ENCODE measurements around the gene SRP72.
"Not testable (repeated sequence)": the region's sequence is repeated elsewhere in the genome, so short reads cannot be mapped to it uniquely, and the experiment has no call there.

The SRP72 gene, protein sequence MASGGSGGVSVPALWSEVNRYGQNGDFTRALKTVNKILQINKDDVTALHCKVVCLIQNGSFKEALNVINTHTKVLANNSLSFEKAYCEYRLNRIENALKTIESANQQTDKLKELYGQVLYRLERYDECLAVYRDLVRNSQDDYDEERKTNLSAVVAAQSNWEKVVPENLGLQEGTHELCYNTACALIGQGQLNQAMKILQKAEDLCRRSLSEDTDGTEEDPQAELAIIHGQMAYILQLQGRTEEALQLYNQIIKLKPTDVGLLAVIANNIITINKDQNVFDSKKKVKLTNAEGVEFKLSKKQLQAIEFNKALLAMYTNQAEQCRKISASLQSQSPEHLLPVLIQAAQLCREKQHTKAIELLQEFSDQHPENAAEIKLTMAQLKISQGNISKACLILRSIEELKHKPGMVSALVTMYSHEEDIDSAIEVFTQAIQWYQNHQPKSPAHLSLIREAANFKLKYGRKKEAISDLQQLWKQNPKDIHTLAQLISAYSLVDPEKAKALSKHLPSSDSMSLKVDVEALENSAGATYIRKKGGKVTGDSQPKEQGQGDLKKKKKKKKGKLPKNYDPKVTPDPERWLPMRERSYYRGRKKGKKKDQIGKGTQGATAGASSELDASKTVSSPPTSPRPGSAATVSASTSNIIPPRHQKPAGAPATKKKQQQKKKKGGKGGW

DNA sequence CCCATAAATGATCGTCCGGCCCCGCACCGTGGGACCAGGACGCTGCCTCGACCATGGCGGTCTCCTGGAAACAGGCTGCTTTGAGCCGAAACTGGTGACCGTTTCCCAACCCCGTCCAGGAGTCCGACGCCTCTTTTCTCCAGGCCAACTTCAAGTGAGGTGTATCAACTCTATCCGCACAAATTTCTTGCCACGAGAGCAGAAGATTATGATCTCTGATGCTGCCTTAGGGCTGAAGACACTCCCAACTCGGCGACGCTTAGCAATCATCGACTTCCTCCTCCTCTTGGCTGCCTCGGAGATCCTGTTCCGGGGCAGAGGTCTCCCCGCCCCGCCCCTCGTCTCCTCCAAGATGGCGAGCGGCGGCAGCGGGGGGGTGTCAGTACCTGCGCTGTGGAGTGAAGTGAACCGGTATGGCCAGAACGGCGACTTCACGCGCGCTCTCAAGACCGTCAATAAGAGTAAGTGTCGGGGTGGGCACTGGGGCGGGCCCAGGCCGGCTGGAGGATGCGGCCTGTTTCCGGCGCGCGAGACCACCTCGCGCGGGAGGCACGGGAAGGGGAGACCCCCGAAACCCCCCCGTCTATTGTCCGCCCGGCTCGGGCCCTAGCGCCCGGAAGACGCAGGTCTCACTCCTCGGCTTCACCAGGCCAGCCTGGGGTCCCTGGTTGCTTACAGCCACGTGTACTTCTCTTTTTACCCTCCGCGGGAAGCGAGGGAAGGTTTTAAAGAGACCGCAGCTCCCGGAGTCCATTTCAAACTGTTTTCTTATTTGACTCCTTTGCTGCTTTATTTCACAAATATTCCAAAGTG is at the start of gene SRP72:
Gene SRP72 (plus strand): TSS at position 334 of the 813 bp plus-strand sequence. CDS start 19 bp downstream, at position 353.
- DNase-seq = peak; percentile 89 to 91

DNA sequence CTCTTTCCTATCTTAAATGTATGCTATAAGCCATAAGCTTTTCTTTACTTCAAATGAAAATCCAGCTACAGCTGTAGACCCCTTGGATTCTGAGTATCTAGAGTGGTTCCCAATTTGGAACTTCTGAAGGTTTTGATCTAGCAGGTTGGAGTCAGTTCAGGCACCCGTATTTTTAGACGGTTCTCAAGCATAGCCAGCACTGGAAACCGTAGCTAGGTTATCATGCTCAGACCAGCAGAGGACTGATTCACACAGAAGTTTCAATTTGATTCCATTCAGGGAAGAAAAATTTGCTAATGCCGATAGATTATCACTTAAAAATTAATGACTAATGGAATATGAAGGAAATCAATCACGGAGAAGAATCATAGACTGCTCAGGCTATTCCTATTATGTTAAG is 43.2 kb upstream of the SRP72 start:
- DNase-seq = no peak

DNA sequence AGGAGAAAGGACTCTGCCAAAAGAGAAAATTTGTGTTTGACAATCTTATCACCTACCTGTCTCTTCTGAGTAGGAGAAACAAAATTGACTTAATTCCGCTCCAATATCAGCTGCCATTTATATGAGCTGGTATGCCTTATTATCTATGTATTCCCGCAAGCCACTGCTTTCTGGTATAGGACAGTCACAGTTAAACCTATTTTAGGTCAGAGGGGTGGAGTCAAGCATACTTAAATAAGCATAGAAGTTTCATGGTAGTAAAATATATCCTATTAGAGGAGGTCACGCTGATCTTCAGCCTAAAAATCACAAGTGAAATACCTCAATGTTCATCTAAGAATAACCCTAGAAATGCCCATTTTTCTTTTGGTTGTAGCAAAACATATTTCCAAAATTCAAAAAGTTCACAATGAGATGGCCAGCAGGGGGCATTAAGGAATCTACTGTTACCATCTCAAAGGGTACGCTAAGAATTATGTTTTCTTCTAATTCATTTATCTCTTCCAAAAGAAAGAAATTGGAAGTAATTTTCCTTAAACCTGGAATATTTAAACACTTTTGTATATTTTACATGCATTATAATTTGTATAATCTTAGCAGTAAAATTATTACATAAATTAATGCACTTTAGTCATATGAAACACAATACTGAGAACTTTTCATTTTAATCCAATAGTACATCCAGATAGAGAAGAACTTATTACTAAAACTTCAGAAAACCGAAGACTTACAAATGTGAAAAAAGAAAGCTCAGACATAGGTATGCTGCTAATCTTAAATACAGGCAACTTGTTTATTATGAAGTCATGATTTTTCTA is 42.5 kb upstream of the SRP72 start:
- DNase-seq = peak in 1 of 2 donors; percentile 39

DNA sequence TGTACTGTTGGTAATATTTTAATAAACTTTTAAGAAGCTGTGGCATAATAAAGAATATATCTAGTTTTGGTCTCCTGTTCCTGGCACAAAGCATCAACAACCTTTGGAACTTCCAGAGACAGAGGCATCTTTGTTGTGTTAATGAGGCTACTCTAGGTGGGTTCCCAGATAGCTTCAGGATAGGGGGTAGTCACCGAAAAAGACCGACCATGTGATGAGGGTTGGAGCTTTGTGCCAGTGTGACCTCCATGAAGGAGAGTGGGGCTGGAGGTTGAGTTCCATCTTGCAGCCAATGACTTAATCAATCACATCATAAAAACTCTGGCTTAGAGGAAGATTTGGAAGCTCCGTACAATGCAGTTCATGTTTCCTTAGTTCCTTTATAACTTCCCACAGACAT is 41.9 kb upstream of the SRP72 start:
- no peak for DNase-seq

DNA sequence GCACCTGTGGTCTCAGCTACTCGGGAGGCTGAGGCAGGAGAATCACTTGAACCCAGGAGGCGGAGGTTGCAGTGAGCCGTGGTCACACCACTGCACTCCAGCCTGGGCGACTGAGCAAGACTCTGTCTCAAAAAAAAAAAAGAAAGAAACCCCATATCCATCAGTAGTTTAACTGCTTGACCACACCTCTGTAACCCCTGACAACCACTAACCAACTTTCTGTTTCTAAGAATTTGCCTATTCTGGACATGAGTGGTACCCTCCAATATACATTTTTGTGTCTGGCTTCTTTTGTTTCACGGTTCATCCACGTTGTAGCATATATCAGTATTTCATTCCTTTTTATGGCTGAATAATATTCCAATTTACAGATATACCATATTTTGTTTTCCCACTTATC is 41.1 kb upstream of the SRP72 start:
- DNase-seq = no peak

DNA sequence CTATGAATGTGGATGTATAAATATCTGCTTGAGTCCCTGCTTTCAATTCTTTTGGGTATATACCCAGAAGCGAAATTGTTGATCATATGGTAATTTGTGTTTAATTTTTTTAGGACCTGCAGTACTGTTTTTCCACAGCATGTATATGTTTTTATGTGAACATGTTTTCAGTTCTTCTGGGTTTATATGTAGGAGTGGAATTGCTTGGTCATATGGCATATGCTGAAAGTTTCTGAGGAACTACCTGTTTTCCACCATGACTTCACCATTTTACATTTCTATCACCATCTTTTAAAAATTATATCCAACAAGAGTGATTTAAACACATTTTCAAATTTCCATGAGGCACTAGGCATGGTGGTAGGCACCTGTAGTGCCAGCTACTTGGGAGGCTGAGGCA is 40.2 kb upstream of the SRP72 start:
- no peak for DNase-seq

DNA sequence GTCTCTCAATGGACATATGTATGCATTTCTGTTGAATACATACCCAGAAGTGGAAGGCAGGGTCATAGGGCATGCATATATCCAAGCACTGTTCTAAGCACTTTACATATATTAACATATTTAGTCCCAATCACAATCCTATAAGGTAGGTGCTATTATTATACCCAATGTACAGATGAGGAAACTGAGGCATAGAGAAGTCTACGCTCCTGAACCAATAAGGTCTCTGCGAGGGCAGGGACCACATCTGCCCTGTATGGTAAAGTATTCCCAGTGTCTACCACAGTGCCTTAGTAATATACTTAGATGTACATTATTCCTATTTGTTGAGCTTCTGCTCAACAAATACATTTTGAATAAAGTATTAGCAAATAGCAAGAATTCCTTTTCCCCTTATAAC is 37.2 kb upstream of the SRP72 start:
- DNase-seq = no peak

DNA sequence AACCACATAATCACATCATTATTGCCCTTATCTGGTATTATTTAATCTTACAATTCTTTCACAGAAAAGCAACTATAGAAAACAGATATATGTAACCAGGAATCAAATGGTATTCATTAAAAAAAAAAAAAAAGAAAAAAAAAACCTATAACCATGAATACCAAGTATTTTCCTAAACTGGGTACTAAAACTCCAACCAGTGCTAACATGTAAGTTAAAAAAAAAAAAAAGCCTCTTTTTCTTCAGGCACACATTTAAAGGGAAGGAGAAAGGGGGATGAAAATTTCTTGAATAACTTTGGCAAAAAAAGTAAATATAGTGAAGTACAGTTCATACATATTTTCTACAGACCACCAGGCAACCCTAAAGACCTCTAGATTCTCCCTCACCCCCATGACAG is 34.1 kb upstream of the SRP72 start:
- DNase-seq = no peak

DNA sequence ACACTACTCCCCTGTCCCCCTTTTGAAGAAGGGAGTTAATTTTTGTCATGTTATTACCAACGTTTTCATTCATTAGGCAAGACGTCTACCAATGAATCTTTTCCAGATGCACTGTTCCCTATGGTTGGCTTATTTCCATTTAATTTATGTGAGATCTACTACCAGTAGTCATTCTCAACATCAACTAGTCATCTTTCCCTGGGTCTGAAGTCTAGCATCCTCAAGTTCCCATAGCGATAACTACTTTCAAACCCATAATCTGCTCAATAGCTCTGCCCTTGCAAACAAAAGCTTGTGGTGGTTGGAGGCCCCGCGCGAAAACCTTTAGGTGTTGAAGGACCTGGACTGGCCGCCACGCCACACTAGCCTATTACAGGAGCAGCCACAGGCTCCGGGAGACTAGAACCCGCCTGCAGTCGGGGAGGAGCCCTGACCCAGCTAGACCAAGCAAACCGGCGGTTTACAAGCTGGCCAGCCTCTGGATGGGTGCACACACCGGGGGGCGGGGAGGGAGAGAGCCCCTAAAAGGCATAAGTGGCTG is 32.7 kb upstream of the SRP72 start:
- peak in 1 of 2 donors; percentile 60 for DNase-seq

DNA sequence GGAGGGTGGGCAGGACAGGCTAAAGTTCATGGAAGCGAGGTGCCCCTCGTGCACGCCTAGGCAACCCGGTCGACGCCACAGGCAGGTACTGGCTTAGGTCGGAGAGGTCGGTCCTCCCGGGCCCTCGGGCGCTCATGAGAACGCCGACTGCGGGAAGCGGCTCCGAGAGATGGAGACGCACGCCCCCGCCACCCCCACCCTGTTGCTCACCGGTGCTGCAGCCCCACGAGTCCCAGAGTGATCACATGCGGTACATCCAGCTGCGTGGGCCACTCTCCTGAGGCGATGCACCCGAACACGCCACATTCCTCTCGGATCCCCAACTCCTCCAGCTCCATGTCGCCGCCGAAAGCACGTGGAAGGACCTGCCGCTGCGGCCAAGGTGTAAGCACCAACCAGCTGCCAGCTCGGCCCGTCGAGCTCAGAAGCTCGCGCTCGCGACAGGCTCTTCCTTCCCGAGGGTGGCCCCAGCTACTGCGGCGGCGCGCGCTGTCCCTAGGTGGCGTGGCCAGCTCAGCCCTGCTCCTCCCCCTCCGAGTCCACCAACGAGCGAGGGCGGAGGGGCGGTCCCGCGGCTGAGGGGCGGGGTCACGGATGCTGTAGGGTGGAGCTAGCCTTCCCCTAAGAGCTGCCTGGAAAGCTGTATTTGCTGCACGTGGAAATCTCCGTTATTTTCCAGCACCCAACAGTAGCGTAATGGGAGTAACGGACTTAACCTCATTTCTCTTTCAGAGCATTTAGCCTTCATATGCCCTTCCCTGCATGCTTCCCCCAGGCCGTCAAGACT is 32.1 kb upstream of the SRP72 start, which contains the start of gene PPAT:
Gene PPAT (minus strand): TSS at position 476 of the 787 bp plus-strand sequence. CDS start 138 bp downstream, at position 338.
- DNase-seq = peak; percentile 99

DNA sequence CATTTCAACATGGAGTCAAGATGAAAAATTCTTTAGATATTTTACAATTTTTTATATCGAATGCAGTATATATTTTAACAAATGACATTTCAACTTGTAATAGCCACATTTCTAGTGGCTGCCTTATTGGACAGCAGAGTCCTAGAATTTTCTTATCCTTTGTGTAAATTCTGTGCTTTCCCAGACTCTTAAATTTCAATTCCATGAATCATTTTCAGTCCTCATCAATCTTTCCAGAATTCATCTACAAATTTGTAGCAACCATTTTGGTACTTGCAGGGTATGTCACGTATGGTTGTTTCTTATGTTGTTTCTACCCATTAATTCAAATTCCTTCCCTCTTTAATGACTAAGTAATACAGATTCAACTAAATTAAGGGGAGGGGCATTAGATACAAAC is 28.7 kb upstream of the SRP72 start:
- DNase-seq = no peak

DNA sequence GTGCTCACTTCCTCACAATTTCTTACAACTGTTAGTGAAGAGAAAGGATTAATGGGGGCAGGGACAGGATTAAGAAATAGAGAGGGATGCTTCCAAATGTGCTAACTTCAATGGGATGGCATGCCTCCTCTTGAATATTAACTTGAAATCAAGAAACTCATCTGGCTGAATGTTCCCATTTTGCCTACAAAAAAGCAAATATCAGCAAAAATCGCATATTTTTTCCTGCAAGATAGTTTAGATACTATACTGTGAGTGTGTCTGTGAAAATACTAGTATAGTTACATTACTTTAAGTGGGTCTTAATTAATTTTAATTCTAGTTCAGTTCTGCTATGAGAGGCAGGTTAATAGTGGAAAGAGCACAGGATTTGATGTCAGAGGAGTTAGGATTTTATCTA is 26.4 kb upstream of the SRP72 start:
- DNase-seq = no peak

DNA sequence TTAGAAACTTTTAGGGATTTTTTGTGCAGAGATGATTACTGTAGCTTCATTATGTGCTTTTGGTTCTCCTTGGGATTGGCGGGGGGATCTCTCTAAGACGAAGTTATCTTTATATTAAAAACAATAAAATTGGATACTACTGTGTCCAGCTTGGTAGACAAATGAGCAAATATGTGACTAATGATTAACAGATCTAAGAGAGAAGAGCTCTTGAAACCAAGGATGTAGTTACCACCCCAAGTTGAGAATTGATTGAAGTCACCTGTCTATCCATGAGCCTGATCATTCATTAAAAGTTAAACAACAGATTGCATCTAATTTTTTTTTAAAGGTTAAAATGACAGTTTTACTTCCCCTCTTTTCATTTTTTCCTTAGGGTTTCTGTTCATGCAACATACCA is 22.7 kb upstream of the SRP72 start:
- no peak for DNase-seq

DNA sequence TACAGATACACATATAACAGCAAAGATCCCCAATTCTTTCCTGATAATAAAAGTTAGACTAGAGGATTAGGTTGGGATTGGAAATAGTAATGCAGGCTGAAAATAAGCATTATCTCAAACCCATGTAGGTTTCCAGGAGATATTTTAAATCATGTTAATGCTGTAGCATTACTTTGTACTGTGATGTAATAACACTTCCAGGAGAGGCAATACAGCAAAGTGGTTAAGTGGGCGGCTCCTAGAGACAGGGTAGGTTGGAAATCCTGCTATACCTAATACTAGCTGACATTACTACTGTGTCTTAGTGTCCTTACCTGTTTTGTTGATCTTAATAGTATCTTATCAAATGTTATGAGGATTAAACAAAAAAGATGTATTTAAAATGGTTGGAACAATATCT is 21.7 kb upstream of the SRP72 start:
- no peak for DNase-seq

DNA sequence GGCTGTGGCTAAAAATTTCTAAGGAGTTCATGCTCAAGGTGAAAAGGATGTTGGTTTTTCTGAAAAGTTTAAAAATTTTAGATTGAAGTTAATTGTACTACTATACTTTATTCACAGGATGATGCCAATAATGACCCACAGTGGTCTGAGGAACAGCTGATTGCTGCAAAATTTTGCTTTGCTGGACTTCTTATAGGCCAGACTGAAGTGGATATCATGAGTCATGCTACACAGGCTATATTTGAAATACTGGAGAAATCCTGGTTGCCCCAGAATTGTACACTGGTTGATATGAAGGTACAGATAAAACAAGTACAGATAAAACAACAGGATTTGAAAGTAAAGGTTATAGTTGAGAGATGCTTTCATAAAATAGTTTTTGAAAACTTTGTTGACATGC is 19.1 kb upstream of the SRP72 start:
- DNase-seq = no peak

DNA sequence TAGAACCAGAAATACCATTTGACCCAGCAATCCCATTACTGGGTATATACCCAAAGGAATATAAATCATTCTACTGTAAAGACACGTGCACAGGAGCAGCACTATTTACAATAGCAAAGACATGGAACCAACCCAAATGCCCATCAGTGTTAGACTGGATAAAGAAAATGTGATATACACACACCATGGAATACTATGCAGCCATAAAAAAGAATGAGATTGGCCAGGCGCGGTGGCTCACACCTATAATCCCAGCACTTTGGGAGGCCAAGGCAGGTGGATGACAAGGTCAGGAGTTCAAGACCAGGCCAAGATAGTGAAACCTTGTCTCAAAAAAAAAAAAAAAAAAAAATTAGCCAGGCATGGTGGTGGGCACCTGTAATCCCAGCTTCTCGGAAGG is 17.9 kb upstream of the SRP72 start:
- DNase-seq = not testable (repeated sequence)

DNA sequence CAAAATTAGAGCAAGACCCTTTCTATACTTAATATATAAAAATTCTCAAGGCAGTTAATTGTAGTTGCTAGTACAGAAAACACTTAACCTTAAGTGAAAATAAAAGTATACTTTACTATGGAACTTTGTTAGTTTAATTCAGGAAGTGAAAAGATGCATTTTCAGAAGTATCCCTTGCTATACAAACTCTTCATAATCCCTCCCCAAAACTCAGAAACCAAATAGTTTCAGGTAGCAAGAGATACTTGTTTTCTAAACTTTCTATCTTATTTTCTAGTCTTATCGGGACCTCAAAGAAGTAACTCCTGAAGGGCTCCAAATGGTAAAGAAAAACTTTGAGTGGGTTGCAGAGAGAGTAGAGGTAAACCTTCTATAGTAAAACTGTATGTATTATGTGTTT is 17.1 kb upstream of the SRP72 start:
- no peak for DNase-seq

DNA sequence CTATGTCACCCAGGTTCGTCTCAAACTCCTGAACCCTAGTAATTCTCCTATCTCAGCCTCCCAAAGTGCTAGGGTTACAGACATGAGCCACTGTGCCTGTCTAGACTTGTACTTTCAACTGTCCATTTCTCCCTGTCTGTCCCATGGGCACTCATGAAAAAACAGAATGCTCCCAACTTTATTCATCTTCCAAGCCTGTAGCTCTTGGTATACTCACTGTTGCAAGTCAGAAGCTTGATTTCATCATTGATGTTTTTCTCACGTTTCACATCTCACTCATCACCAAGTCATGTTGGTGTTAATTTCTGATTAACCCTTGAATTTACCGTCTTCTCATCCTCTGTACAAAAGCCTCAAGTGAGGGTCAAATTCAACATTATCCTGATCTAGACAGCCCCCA is 7.3 kb upstream of the SRP72 start:
- no peak for DNase-seq

DNA sequence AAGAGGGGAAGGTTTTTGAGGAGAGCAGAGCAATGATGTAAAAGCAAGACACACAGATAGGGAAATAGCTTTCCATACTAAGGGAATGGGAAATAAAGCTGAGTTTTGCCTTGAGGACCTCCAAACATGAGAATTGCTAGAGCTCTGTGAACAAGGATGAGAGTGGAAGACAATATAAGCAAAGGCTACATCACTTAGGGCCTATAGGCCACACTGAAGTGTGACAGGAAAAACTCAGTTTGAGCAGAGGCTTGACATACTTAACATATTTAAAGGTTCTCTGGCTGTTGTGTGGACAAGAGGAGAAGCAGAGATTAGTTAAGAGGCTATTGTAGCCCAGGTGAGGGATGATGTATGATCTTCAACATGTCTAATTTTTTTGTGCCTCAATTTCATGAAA is 5.3 kb upstream of the SRP72 start:
- DNase-seq = no peak

DNA sequence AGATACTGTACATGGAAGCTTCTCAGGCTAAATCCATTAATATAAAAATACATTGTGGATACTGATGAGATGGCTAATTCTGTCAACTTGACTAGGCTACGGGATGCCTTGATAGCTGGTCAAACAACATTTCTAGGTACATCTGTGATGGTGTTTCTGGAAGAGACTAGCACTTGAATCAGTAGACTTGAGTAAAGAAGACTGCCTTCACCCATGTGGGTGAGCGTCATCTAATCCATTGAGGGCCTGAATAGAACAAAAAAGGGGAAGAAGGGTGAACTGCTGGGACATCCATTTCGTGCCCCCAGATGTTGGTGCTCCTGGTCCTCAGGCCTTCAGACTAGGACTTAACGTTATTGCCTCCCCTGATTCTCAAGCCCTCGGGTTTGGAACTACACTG is 3.7 kb upstream of the SRP72 start:
- DNase-seq = no peak

DNA sequence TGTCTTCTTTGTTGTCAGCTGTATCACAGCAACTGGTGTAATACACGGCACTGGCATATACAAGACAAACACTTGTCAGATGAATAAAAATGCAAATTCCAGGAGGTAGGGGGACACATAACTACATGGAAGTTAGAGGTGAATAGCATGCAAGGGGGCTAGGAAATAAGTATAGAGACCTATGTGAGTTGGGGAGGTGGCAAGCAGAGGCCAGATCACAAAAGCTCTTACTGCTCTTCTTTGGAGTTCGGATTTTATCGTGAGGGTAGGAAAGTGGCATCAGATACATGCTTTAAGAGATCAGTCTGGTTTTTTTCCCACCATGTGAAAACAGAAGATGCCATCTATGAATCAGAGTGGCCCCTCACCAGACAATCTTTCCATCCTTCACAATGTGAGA is 2.8 kb upstream of the SRP72 start:
- DNase-seq = no peak

Data from stimulated activated CD4-positive, alpha-beta T cell treated with anti-CD3 and anti-CD28 coated beads, Interleukin-2, amount 100 ng/mL, for 24 hours (primary cell).